Trophoblast cell (in vitro differentiated cells and primary cell): ENCODE results near the gene RNF17.

Experiments
- DNase-seq, 2 donors: peaks; one replicate each; pipeline ENCODE4 v3.0.0-alpha.2; 2016
- H2AFZ ChIP-seq: 2 replicates; pipeline ENCODE4 v1.6.1; 2013; ENCODE audit warnings: low read length, moderate library complexity, mild to moderate bottlenecking; ENCODE audit not compliant: insufficient read depth, poor library complexity
- H2AK5ac ChIP-seq: 2 replicates; pipeline ENCODE4 v1.6.1; 2013; ENCODE audit warnings: mild to moderate bottlenecking, low read length
- H2BK120ac ChIP-seq: 2 replicates; pipeline ENCODE4 v1.6.1; 2013; ENCODE audit warnings: low read length, mild to moderate bottlenecking, moderate library complexity; ENCODE audit not compliant: insufficient read depth, poor library complexity
- H2BK12ac ChIP-seq: 2 replicates; pipeline ENCODE4 v1.6.1; 2013; ENCODE audit warnings: mild to moderate bottlenecking, low read length, moderate library complexity
- H2BK5ac ChIP-seq: 2 replicates; pipeline ENCODE4 v1.6.1; 2013; ENCODE audit warnings: low read length, low read depth, moderate library complexity, mild to moderate bottlenecking; ENCODE audit not compliant: poor library complexity
- H3K14ac ChIP-seq: 2 replicates; pipeline ENCODE4 v1.6.1; 2013; ENCODE audit warnings: mild to moderate bottlenecking, low read length
- H3K18ac ChIP-seq: 2 replicates; pipeline ENCODE4 v1.6.1; 2013; ENCODE audit warnings: mild to moderate bottlenecking, low read length
- H3K23ac ChIP-seq: 2 replicates; pipeline ENCODE4 v1.6.1; 2013; ENCODE audit warnings: low read length
- H3K27ac ChIP-seq: 2 replicates; pipeline ENCODE4 v1.5.1; 2013; ENCODE audit warnings: low read depth, mild to moderate bottlenecking, inconsistent platforms, low read length, moderate library complexity
- H3K27me3 ChIP-seq: 2 replicates; pipeline ENCODE4 v1.6.1; 2013; ENCODE audit warnings: inconsistent platforms, mild to moderate bottlenecking, low read length, moderate library complexity; ENCODE audit not compliant: insufficient read depth
- H3K36me3 ChIP-seq, 2 experiments: 1 replicate in 1 of 2; 2 replicates in 1 of 2; pipeline ENCODE4 v1.6.1; 2013; ENCODE audit warnings: low read length in 2 of 2, mild to moderate bottlenecking in 2 of 2, moderate library complexity in 1 of 2; ENCODE audit not compliant: insufficient read depth in 2 of 2, control insufficient read depth in 1 of 2
- H3K4ac ChIP-seq: 2 replicates; pipeline ENCODE4 v1.6.1; 2013; ENCODE audit warnings: low read depth, mild to moderate bottlenecking, low read length, moderate library complexity
- H3K4me1 ChIP-seq, 2 experiments: 1 replicate in 1 of 2; 2 replicates in 1 of 2; pipeline ENCODE4 v1.6.1; 2013; ENCODE audit warnings: low read length in 2 of 2, mild to moderate bottlenecking in 2 of 2, moderate library complexity in 1 of 2; ENCODE audit not compliant: insufficient read depth in 2 of 2, control insufficient read depth in 1 of 2
- H3K4me2 ChIP-seq: 2 replicates; pipeline ENCODE4 v1.6.1; 2013; ENCODE audit warnings: inconsistent platforms, mild to moderate bottlenecking, low read length, moderate library complexity
- H3K4me3 ChIP-seq: 2 replicates; pipeline ENCODE4 v1.5.1; 2013; ENCODE audit warnings: mild to moderate bottlenecking, low read depth, low read length, inconsistent platforms
- H3K79me1 ChIP-seq: one replicate; pipeline ENCODE4 v1.6.1; 2013; ENCODE audit warnings: low read length
- H3K79me2 ChIP-seq: 2 replicates; pipeline ENCODE4 v1.6.1; 2013; ENCODE audit warnings: low read length, mild to moderate bottlenecking; ENCODE audit not compliant: control insufficient read depth, insufficient read depth, poor library complexity
- H3K9ac ChIP-seq: 2 replicates; pipeline ENCODE4 v1.6.1; 2013; ENCODE audit warnings: mild to moderate bottlenecking, low read length
- H3K9me3 ChIP-seq: 2 replicates; pipeline ENCODE4 v1.6.1; 2013; ENCODE audit warnings: low read depth, mild to moderate bottlenecking, control low read depth, inconsistent platforms, low read length; ENCODE audit not compliant: insufficient read depth
- H4K12ac ChIP-seq: 2 replicates; pipeline ENCODE4 v1.6.1; 2013; ENCODE audit warnings: low read depth, mild to moderate bottlenecking, low read length, moderate library complexity
- H4K8ac ChIP-seq: 2 replicates; pipeline ENCODE4 v1.6.1; 2013; ENCODE audit warnings: low read depth, mild to moderate bottlenecking, low read length, moderate library complexity
- H4K91ac ChIP-seq: one replicate; pipeline ENCODE4 v1.6.1; 2013; ENCODE audit warnings: low read depth, mild to moderate bottlenecking, low read length, moderate library complexity
- WGBS: extraction: QIAGEN DNeasy Blood & Tissue Kit; methylation state at CpG from one replicate; pipeline ENCODE4 v1.1.7; 2013; ENCODE audit warnings: missing lambda C conversion rate; ENCODE audit not compliant: insufficient read length, insufficient coverage; ENCODE audit errors: extremely low coverage; 5-methylcytosine and 5-hydroxymethylcytosine counted together

Gene RNF17

GRCh38 chr13:24741791-24742190, 22.2 kb upstream of the RNF17 start:
- Histone ChIP-seq H3K4me1 (peaks cover 7 to 9% of the 10 kb centered on the region in 2 experiments), H2AFZ (no peak overlapping the region), H3K23ac (no peak overlapping the region), H4K12ac (no peak overlapping the region), H4K8ac (no peak overlapping the region), H3K79me1 (no peaks in the 10 kb centered on the region), H3K4me2 (no peak overlapping the region), H3K27me3 (peaks cover 28% of the 10 kb centered on the region), H4K91ac (no peak overlapping the region), H3K9ac (no peak overlapping the region), H3K36me3 (no peaks in the 10 kb centered on the region), H2AK5ac (no peak overlapping the region), H3K79me2 (no peaks in the 10 kb centered on the region), H3K4ac (no peak overlapping the region), H3K27ac (no peak overlapping the region), H2BK120ac (no peak overlapping the region), H3K14ac (no peak overlapping the region), H2BK12ac (peak overlapping the region; percentile 31), H3K4me3 (no peak overlapping the region), H3K18ac (no peak overlapping the region), H3K9me3 (peaks cover 12% of the 10 kb centered on the region), H2BK5ac (no peak overlapping the region)
- DNase-seq, result no peak
- no CpG with 5 or more reads among the region's 8 CpGs for WGBS

GRCh38 chr13:24742294-24742693, 21.7 kb upstream of the RNF17 start:
- Histone ChIP-seq H3K36me3 (no peaks in the 10 kb centered on the region), H3K9me3 (peaks cover 14% of the 10 kb centered on the region), H2AFZ (no peak overlapping the region), H3K4ac (no peak overlapping the region), H3K23ac (no peak overlapping the region), H3K79me2 (no peaks in the 10 kb centered on the region), H3K4me1 (peaks cover 11 to 13% of the 10 kb centered on the region in 2 experiments), H3K9ac (no peak overlapping the region), H3K18ac (no peak overlapping the region), H4K91ac (no peak overlapping the region), H2AK5ac (no peak overlapping the region), H2BK120ac (no peak overlapping the region), H3K4me2 (no peak overlapping the region), H4K8ac (no peak overlapping the region), H3K14ac (no peak overlapping the region), H3K27me3 (peaks cover 34% of the 10 kb centered on the region), H2BK12ac (no peak overlapping the region), H3K27ac (no peak overlapping the region), H2BK5ac (no peak overlapping the region), H3K4me3 (no peak overlapping the region), H4K12ac (no peak overlapping the region), H3K79me1 (no peaks in the 10 kb centered on the region)
- WGBS, result no CpG with 5 or more reads among the region's 6 CpGs
- no peak for DNase-seq

- no CpG with 5 or more reads among the region's 4 CpGs for WGBS
- Histone ChIP-seq H4K91ac (no peak overlapping the region), H3K18ac (no peak overlapping the region), H3K79me2 (no peaks in the 10 kb centered on the region), H3K36me3 (no peaks in the 10 kb centered on the region), H2BK5ac (no peak overlapping the region), H3K9ac (no peak overlapping the region), H2BK12ac (no peak overlapping the region), H3K4ac (no peak overlapping the region), H2AFZ (no peak overlapping the region), H3K9me3 (peaks cover 14% of the 10 kb centered on the region), H4K12ac (no peak overlapping the region), H3K4me2 (no peak overlapping the region), H3K23ac (no peak overlapping the region), H4K8ac (no peak overlapping the region), H3K4me3 (no peak overlapping the region), H2AK5ac (no peak overlapping the region), H2BK120ac (no peak overlapping the region), H3K79me1 (no peaks in the 10 kb centered on the region), H3K4me1 (peaks cover 14 to 18% of the 10 kb centered on the region in 2 experiments), H3K27me3 (peaks cover 40% of the 10 kb centered on the region), H3K14ac (no peak overlapping the region), H3K27ac (no peak overlapping the region)
- DNase-seq, result no peak
These were observed 21.0 kb upstream of the RNF17 start for GRCh38 chr13:24742977-24743376.

GRCh38 chr13:24744247-24744646, 19.7 kb upstream of the RNF17 start:
- Histone ChIP-seq H4K91ac (no peak overlapping the region), H3K79me2 (no peaks in the 10 kb centered on the region), H4K12ac (no peak overlapping the region), H2BK120ac (no peak overlapping the region), H3K9me3 (peaks cover 14% of the 10 kb centered on the region), H2BK12ac (no peak overlapping the region), H3K4ac (no peak overlapping the region), H2AFZ (no peak overlapping the region), H3K36me3 (no peaks in the 10 kb centered on the region), H3K4me2 (no peak overlapping the region), H3K79me1 (no peaks in the 10 kb centered on the region), H3K14ac (no peak overlapping the region), H3K27me3 (peaks cover 43% of the 10 kb centered on the region), H3K23ac (no peak overlapping the region), H3K4me1 (peaks cover 14 to 18% of the 10 kb centered on the region in 2 experiments), H3K9ac (no peak overlapping the region), H3K18ac (no peak overlapping the region), H3K4me3 (no peak overlapping the region), H4K8ac (no peak overlapping the region), H2AK5ac (no peak overlapping the region), H3K27ac (no peak overlapping the region), H2BK5ac (no peak overlapping the region)
- no peak for DNase-seq
- no CpG with 5 or more reads among the region's 6 CpGs for WGBS
